Epithelial cell of umbilical artery (primary cell): ENCODE measurements around the gene RPH3AL. TPM values are rescaled to one million over a fixed set of nuclear protein-coding genes. Genes with fewer than 3 reads are reported as not detected.

Experiments
- total RNA-seq: library from RNA; depleted of rRNA; stranded (reverse); fragments of >200 nt; gene quantifications from 2 replicates; pipeline ENCODE4 v1.2.3, GENCODE V29; 2014

The RPH3AL gene, protein sequence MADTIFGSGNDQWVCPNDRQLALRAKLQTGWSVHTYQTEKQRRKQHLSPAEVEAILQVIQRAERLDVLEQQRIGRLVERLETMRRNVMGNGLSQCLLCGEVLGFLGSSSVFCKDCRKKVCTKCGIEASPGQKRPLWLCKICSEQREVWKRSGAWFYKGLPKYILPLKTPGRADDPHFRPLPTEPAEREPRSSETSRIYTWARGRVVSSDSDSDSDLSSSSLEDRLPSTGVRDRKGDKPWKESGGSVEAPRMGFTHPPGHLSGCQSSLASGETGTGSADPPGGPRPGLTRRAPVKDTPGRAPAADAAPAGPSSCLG
- 4.6 and 6.8 TPM in 2 replicates for total RNA-seq

DNA sequence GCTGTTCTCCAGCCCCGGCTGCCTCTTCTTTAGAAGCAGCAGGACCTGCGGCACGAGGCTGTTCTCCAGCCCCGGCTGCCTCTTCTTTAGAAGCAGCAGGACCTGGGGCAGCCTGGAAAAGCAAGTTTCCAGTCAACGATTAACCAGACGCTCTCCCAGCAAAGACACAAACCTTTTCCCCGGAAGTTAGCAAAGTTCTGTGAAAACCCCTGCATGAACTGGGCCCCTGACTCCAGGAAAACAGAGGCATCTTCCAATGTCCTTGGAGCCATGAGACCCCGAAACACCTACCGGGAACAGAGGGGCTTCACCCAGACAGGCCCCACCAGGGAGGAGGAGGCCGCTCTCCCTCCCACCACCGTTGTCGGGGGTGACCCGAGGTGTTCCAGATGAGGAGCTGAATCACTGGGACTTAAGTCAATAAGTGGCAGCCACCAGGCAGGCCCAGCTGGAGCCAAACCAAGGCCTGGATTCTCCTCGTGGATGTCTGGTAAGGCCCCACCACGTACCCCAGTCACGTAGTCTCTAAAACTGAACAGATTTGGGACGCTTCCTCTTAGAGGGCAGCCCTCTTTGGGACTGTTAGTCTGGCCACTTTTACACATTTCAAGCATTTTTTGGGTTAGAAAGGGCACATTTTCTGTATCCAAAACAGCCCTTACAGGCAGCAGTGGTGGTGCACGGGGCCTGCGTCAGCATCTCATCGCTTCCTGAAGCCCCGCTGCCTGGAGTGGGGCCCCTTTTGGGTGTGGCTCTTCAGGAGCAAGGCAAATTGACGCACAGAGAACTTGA, at the start of gene RPH3AL:
Gene RPH3AL, minus strand, starts transcription at position 387 of the 792 bp plus-strand sequence. CDS start 25,264 bp downstream, outside the sequence.

DNA sequence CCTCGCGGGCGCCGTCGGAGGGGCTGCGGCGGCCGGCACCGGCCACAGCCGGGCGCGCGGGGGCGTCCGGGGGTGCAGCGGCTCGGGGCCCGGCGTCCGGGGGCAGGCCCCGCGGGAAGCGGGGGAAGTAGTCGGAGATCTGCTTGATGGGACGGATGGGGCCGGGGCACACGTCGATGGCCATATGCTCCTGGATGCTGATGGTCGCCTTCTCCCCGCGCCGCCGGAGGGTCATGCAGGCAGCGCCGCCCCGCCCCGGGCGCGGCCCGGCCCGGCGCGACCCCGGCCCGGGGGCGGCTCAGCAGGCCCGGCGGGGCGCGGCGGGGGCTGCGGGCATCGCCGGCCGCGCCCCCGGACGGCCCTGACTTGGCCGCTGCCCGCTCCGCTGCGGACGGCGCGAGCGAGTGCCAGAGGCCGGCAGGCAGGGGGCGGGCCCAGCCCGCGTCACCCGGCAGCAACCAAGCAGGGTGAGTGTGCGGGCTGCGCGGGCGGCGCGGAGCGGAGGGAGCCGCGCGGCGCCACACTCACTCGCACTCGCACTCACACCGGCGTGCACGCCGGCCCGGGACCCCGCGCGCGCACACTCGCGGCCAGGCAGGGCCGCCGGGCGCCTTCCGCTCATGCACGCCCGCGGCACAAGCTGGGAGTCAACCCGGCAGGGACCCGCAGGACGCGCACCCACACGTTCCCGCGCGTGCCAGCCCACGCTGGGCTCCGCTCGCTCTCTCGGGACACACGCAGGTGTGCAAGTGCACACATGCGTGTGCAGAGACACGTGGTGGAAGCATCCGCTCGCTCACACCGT, 171.2 kb downstream of the RPH3AL start, which contains the start of gene DOC2B:
Gene DOC2B, minus strand, starts transcription at position 406 of the 805 bp plus-strand sequence. Its CDS starts 171 bp downstream, at position 235.

Other genes starting within 250 kb of the RPH3AL start
- not detected in 2 replicates for gene SCGB1C2, start 215.2 kb downstream of the RPH3AL start, total RNA-seq
- 0.15 TPM in 1 of 2 replicates, not detected in the other for gene DOC2B, start 171.2 kb downstream of the RPH3AL start, total RNA-seq
- 37.0 and 43.0 TPM in 2 replicates for gene RFLNB, start 93.1 kb upstream of the RPH3AL start, total RNA-seq